Aorta (tissue), 5 donors: ENCODE measurements around the gene GRPR. TPM values are rescaled to one million over a fixed set of nuclear protein-coding genes. Genes with fewer than 3 reads are reported as not detected.

Experiments
- ATAC-seq: fragments of 200-7000 bp; cut with Tn5 transposase; one replicate; pipeline ENCODE4 v1.9.1; 2022; ENCODE audit warnings: moderate library complexity; ENCODE audit not compliant: low FRiP score
- DNase-seq, 2 donors: peaks; one replicate each; pipeline ENCODE4 v3.0.0-alpha.2; 2020
- H3K27ac ChIP-seq, 2 donors: one replicate each; pipeline ENCODE4 v1.5.1; 2013; ENCODE audit warnings: low read length in 2 of 2, mild to moderate bottlenecking in 2 of 2, moderate library complexity in 2 of 2, control low read depth in 1 of 2, inconsistent platforms in 1 of 2, low read depth in 1 of 2
- H3K27me3 ChIP-seq, 2 donors: one replicate each; pipeline ENCODE4 v1.6.1; 2013; ENCODE audit warnings: control low read depth in 1 of 2, low read length in 1 of 2, mild to moderate bottlenecking in 1 of 2, moderate library complexity in 1 of 2; ENCODE audit not compliant: insufficient read depth in 2 of 2, control insufficient read depth in 1 of 2
- H3K36me3 ChIP-seq, 2 donors: one replicate each; pipeline ENCODE4 v1.6.1; 2013; ENCODE audit warnings: control low read depth in 1 of 2, low read length in 1 of 2, mild to moderate bottlenecking in 1 of 2; ENCODE audit not compliant: insufficient read depth in 2 of 2, control insufficient read depth in 1 of 2
- H3K4me1 ChIP-seq, 2 donors: one replicate each; pipeline ENCODE4 v1.6.1; 2013; ENCODE audit warnings: low read length in 2 of 2, control low read depth in 1 of 2, mild to moderate bottlenecking in 1 of 2, moderate library complexity in 1 of 2; ENCODE audit not compliant: insufficient read depth in 2 of 2, control insufficient read depth in 1 of 2
- H3K4me3 ChIP-seq, 2 donors: one replicate each; pipeline ENCODE4 v1.5.1; 2013; ENCODE audit warnings: low read length in 2 of 2, control low read depth in 1 of 2, mild to moderate bottlenecking in 1 of 2
- H3K9me3 ChIP-seq: one replicate; pipeline ENCODE4 v1.6.1; 2013; ENCODE audit warnings: mild to moderate bottlenecking, low read length; ENCODE audit not compliant: control insufficient read depth
- WGBS, 2 donors: extraction: QIAGEN DNeasy Blood & Tissue Kit; methylation state at CpG; one replicate each; pipeline ENCODE4 v1.1.7; 2013; 5-methylcytosine and 5-hydroxymethylcytosine counted together
- intact Hi-C, 2 donors: fragments of 100-400 bp; cut with DNase I; formaldehyde crosslinking; loops; one replicate each; pipeline versions ENCODE4 v1.14.2 to v1.15.0; 2022
- polyA plus RNA-seq, 2 donors: library from polyadenylated mRNA; stranded (reverse); fragments of 200-250 nt; gene quantifications; one replicate each; pipeline ENCODE4 v1.2.3, GENCODE V29; 2013
- total RNA-seq, 2 donors: library from RNA; stranded (reverse); fragmentation: NEBNext Ultra II Directional; extraction: Animal tissue kit (Norgen Biotek cat#: 25700); gene quantifications; one replicate each; pipeline ENCODE4 v1.2.1, GENCODE V29; 2021
- donor health status: healthy with polysubstance abuse.
- donor health status: Bipolar disorder and iron deficiency.
- donor health status: DM: no; HTN: no; CAD: no.
- donor health status: DM: no; HTN: no; CAD: no.
- donor health status: DM: yes; HTN: yes; CAD: no.

Gene GRPR
- total and polyA plus RNA-seq, 4 donors = 0.36 to 0.45 TPM; not detected in 2

DNA sequence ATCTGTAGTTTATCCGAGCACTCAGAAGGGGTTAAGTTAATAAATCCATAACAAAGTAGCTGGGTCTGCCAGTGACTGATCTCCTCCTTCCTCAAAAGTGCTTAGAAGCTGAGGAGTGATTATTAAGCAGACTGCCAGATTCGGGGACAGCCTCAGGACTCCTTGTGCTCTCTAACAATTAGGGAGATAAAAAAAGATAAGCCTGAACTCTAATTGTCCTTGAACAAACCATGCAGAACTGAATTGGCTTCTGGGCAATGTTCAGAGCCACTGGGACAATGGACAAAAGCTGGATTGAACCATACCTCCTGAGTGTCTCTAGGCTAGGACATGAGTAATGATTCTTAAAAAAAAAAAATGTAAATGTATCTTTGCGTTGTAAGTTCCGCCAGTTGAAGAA lies 22.7 kb upstream of the GRPR start:
- Histone ChIP-seq H3K4me1 (no peaks in the 10 kb centered on the region), H3K27me3 (no peaks in the 10 kb centered on the region), H3K4me3 (no peak overlapping the region), H3K27ac (no peak overlapping the region), H3K9me3 (peaks cover 2% of the 10 kb centered on the region), H3K36me3 (no peaks in the 10 kb centered on the region)
- ATAC-seq = no peak
- WGBS, 2 donors = 62 to 73% methylated on average over 4 of the region's 4 CpGs
- no peak for DNase-seq
- intact Hi-C loops = no loop called here

DNA sequence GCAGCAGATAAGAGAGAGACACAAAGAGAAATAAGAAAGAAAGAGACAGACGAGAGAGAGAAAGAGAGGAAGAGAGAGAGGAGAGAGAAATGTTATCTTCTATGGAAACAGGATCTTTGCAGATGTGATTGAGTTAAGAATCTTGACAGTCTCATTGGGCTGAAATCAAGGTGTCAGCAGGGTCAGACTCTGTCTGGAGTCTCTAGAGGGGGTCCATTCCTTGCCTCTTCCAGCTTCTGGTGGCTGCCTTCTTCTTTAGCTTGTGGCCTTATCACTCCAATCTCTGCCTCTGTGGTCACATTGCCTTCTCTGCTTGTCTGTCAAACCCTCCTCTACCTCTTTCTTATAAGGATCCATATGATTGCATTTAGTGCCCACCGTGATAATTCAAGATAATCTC lies 21.8 kb upstream of the GRPR start:
- H3K27ac ChIP-seq = no peak overlapping the region
- no peak for ATAC-seq
- no peak overlapping the region for H3K4me3 ChIP-seq
- H3K27me3 ChIP-seq = no peaks in the 10 kb centered on the region
- intact Hi-C loops = no loop called here
- DNase-seq = no peak
- H3K4me1 ChIP-seq = no peaks in the 10 kb centered on the region
- 64 to 76% methylated on average over 2 of the region's 2 CpGs for WGBS, 2 donors
- H3K9me3 ChIP-seq = peaks cover 2% of the 10 kb centered on the region
- no peaks in the 10 kb centered on the region for H3K36me3 ChIP-seq

DNA sequence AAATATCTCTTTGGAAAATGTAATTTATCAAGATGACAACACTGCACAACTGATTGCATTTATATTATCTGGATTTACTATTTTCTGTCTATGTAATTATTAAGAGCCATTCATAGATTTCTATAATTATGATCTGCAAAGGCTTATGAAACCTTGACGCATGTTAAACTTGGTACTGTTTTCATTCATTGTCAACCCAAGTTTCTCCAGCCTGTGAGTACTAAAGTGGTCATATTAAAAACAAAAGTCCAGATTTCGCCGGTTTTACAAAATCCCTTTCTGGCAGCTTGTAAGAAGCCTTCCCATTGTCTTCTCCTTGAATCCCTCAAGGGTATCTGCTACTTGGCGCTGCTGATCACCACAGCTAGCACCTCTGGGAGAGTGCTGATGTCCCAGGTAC lies 19.7 kb upstream of the GRPR start:
- 91% methylated on average over 4 of the region's 4 CpGs for WGBS, 2 donors
- no peaks in the 10 kb centered on the region for H3K4me1 ChIP-seq

DNA sequence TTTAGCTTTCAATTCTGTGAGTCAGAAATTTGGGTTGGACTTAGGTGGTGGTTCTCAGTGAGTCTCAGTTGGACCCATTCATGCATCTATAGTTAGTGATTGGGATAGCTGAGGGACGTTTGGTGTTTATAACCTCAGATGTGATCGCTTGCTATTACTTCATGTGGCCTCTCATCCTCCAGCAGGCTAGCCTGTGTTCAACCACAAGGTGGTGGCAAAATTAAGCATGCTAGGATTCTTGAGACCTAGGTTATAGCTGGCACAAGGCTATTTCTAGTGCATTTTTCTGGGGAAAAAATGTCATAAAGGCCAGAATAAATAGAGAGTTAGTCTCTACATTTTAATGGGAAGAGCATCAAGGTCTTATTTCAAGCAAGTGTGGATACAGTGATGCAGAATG lies 10.9 kb upstream of the GRPR start:
- no peak for ATAC-seq
- H3K27ac ChIP-seq = no peak overlapping the region
- intact Hi-C loops = loop anchor here in 1 of 2 donors (10.0 kb wide), 1 partner anchor 582 kb away; no protein-coding TSS in a partner anchor
- no peaks in the 10 kb centered on the region for H3K9me3 ChIP-seq
- DNase-seq = no peak
- no peaks in the 10 kb centered on the region for H3K27me3 ChIP-seq
- WGBS, 2 donors = 50 to 58% methylated on average over 2 of the region's 2 CpGs
- H3K36me3 ChIP-seq = no peaks in the 10 kb centered on the region
- no peak overlapping the region for H3K4me3 ChIP-seq
- no peaks in the 10 kb centered on the region for H3K4me1 ChIP-seq

More for the DNA sequence above, 19.7 kb upstream of the GRPR start:
- intact Hi-C loops = no loop called here
- no peak overlapping the region for H3K4me3 ChIP-seq
- ATAC-seq (no peak), DNase-seq (no peak)
- no peaks in the 10 kb centered on the region for H3K36me3 ChIP-seq
- H3K27me3 ChIP-seq = no peaks in the 10 kb centered on the region
- H3K9me3 ChIP-seq = peaks cover 2% of the 10 kb centered on the region
- no peak overlapping the region for H3K27ac ChIP-seq

DNA sequence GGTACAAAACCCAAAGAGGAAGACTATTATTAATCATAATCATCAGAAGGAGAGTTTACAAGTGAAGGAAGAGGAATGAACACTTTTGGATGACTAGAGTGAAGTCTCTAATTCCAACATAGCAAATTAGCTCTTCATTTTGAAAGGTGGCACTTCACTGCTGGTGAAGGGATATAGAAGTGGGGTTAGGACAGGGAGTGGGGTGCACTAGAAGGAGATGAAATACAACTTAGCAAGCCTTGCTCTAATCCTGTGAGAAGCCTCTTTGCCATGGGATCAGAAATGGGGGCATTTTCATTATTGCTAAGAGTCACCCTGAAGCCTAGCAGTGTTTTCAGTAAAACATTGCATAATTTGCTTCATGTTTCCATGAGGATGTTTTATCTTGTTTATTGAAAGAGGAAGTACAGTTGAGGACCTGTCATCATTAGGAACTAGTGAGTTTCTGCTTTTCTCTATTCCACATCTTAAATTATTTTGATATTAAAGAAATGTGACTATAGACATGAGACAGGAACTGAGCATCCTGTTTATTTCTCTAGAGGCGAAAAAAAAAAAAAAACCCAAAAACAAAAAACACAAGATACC lies 9.3 kb upstream of the GRPR start:
- Histone ChIP-seq H3K27me3 (no peaks in the 10 kb centered on the region), H3K36me3 (no peaks in the 10 kb centered on the region), H3K9me3 (no peaks in the 10 kb centered on the region), H3K4me3 (no peak overlapping the region), H3K27ac (no peak overlapping the region), H3K4me1 (no peaks in the 10 kb centered on the region)
- WGBS, 2 donors = 80 to 81% methylated on average over 1 of the region's 1 CpG
- DNase-seq (no peak), ATAC-seq (no peak)
- intact Hi-C loops = loop anchor here in 1 of 2 donors (10.0 kb wide), 1 partner anchor 581 kb away; no protein-coding TSS in a partner anchor

DNA sequence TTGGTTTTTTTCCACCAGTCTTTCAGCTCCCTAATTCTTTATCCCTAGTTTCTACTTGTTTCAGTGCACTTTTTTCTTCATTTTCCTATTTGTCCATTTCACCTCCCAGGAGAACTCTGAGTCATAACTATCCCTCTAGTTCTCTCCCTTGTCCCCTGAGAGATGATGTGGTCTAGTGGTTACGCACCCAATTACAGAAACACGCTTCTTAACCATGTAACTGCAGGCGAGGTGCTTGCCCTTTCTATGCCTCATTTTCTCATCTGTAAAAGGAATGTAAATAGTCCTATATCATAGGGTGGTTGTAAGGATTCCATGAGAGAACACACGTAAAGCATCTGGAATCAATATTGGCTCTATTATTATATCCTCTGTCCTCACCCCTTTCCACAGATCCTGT lies 8.8 kb upstream of the GRPR start:
- DNase-seq (no peak), ATAC-seq (no peak)
- Histone ChIP-seq H3K4me1 (no peaks in the 10 kb centered on the region), H3K27me3 (no peaks in the 10 kb centered on the region), H3K9me3 (no peaks in the 10 kb centered on the region), H3K27ac (no peak overlapping the region), H3K4me3 (no peak overlapping the region), H3K36me3 (no peaks in the 10 kb centered on the region)
- WGBS, 2 donors = 50 to 60% methylated on average over 4 of the region's 4 CpGs
- intact Hi-C loops = loop anchor here in 1 of 2 donors (10.0 kb wide), 1 partner anchor 580 kb away; no protein-coding TSS in a partner anchor

DNA sequence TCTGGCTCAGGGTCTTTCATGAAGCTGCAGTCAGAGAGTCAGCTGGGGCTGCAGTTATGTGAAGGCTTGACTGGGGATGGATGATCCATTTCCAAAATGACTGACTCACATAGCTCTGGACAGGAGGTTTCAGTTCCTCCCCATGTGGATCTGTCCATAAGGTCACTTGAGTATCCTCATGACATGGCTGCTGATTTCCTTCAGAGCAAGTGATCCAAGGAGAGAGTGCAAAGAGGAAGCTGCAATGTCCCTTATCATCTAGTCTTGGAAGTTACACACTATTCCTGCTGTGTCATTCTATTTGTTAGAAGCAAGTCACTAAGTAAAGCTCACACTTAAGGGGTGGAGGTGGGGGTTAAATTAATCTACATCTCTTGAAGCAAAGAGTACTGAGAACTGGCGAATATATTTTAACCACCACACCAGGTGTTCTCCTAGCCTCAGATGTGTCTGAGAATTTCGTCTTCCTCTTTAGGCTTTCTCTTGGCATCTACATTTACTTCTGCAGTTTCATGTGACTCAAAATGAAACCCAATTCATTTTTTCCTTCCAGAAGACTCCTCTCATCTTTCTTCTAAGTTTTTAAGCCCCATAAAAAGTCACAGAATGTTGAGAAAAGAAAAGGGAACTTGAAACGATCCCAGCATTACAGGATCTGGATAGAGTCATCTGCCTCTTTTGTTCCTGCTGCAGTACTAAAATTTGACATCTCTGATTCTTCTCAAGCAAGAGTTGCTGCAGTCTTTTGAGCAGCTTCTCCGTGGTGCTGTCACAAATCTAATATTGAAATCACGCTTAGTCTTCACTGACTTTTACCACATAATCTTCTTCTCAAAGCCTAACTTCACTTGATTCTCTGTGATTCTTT lies 3.8 kb upstream of the GRPR start:
- no peaks in the 10 kb centered on the region for H3K27me3 ChIP-seq
- DNase-seq (no peak), ATAC-seq (no peak)
- WGBS, 2 donors = 67 to 75% methylated on average over 5 of the region's 5 CpGs
- H3K4me3 ChIP-seq = no peak overlapping the region
- H3K9me3 ChIP-seq = no peaks in the 10 kb centered on the region
- no peaks in the 10 kb centered on the region for H3K4me1 ChIP-seq
- intact Hi-C loops = loop anchor here in 1 of 2 donors (10.0 kb wide), 1 partner anchor 575 kb away; no protein-coding TSS in a partner anchor
- H3K27ac ChIP-seq = no peak overlapping the region
- H3K36me3 ChIP-seq = no peaks in the 10 kb centered on the region

DNA sequence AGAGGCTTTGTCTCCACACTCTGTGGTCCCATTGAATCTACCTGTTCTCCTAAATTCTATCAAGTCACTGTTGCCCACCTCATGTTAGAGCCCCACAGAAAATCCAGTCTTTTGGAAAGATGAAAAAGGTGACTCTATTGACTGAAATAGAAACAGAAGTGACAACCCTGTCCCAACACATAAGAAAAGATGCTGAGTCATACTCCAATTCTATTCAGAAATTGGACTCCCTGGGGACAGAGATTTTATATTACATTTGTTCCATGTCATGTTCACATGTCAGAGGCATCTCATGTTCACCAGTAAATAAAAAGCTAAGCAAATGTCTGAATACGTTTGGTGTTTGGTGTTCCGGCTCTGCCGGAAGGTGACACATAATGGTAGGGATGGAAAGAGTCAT lies 2.9 kb upstream of the GRPR start:
- 93% methylated on average over 3 of the region's 3 CpGs for WGBS, 2 donors
- ATAC-seq (no peak), DNase-seq (no peak)
- no peak overlapping the region for H3K27ac ChIP-seq
- no peak overlapping the region for H3K4me3 ChIP-seq
- no peaks in the 10 kb centered on the region for H3K9me3 ChIP-seq
- H3K4me1 ChIP-seq = no peaks in the 10 kb centered on the region
- intact Hi-C loops = no loop called here
- no peaks in the 10 kb centered on the region for H3K27me3 ChIP-seq
- H3K36me3 ChIP-seq = no peaks in the 10 kb centered on the region

DNA sequence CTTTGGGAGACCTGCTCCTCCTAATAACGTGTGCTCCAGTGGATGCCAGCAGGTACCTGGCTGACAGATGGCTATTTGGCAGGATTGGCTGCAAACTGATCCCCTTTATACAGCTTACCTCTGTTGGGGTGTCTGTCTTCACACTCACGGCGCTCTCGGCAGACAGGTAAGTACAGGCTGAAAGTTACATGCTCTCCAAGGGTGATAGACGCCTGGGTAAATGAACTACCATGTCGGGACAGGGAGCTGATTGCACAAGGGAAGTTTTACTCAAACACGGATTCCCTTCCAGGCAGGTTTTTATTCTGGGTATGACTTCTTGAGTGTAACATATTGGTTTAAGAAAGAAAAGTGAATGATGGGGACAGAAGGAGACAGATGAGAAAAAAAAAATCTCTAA lies 836 bp downstream of the GRPR start:
- no peak overlapping the region for H3K4me3 ChIP-seq
- intact Hi-C loops = no loop called here

More for the DNA sequence above, 836 bp downstream of the GRPR start:
- Histone ChIP-seq H3K9me3 (no peaks in the 10 kb centered on the region), H3K4me1 (no peaks in the 10 kb centered on the region), H3K27ac (no peak overlapping the region), H3K36me3 (no peaks in the 10 kb centered on the region), H3K27me3 (no peaks in the 10 kb centered on the region)
- no peak for ATAC-seq
- WGBS, 2 donors = 66 to 80% methylated on average over 7 of the region's 7 CpGs
- no peak for DNase-seq
